ENCODE data around the gene GSTT4. TPM values are rescaled to one million over a fixed set of nuclear protein-coding genes. Genes with fewer than 3 reads are reported as not detected.

The GSTT4 gene
- total and polyA plus RNA-seq, 2 experiments from 2014 or later, result not detected

DNA sequence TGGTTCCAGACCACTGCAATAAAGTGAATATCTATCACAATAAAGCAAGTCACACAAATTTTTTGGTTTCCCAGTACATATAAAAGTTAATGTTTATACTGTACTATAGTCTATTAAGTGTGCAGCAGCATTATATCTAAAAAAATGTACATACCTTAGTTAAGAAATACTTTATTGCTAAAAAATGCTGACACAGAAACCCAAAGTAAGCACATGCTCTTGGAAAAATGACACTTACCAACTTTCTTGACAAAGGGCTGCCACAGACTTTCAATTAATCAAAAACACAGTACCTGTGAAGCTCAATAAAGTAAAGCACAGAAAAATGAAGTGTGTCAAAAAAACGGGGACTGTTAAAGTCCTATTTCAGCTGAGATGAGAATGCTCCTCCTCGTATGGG is 22.7 kb upstream of the GSTT4 start:
- Histone ChIP-seq H3K4me2 (no peak overlapping the region), H3K4me1 (ENCODE audit: insufficient read depth) (no peaks in the 10 kb centered on the region), H4K20me1 (ENCODE audit: insufficient read depth, poor library complexity, severe bottlenecking) (peaks cover 6% of the 10 kb centered on the region), H3K36me3 (replicated peaks; ENCODE audit: insufficient read depth, low read depth) (no peaks in the 10 kb centered on the region), H2AFZ (no peak overlapping the region), H3K27me3 (no peaks in the 10 kb centered on the region), H3K9me2 (replicated peaks; ENCODE audit: insufficient read depth) (no peaks in the 10 kb centered on the region), H3K27ac (no peak overlapping the region), H3K79me2 (peaks cover 100% of the 10 kb centered on the region), H3K4me3 (no peak overlapping the region), H3K9me3 (ENCODE audit: low read depth) (no peaks in the 10 kb centered on the region)
- no peak for TF ChIP-seq EZH2 (IDR thresholded peaks at IDR 0.05; ENCODE audit: borderline replicate concordance)
- no peak for TF ChIP-seq EZH2phosphoT487 (IDR thresholded peaks at IDR 0.05; ENCODE audit: low read depth, severe bottlenecking, unreplicated experiment)
- TF ChIP-seq, protein P1, sequence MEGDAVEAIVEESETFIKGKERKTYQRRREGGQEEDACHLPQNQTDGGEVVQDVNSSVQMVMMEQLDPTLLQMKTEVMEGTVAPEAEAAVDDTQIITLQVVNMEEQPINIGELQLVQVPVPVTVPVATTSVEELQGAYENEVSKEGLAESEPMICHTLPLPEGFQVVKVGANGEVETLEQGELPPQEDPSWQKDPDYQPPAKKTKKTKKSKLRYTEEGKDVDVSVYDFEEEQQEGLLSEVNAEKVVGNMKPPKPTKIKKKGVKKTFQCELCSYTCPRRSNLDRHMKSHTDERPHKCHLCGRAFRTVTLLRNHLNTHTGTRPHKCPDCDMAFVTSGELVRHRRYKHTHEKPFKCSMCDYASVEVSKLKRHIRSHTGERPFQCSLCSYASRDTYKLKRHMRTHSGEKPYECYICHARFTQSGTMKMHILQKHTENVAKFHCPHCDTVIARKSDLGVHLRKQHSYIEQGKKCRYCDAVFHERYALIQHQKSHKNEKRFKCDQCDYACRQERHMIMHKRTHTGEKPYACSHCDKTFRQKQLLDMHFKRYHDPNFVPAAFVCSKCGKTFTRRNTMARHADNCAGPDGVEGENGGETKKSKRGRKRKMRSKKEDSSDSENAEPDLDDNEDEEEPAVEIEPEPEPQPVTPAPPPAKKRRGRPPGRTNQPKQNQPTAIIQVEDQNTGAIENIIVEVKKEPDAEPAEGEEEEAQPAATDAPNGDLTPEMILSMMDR (IDR thresholded peaks at IDR 0.05; ENCODE audit: poor library complexity), result no peak
- no peak for DNase-seq (ENCODE audit: low spot score)
- WGBS (ENCODE audit: low lambda C conversion rate, missing lambda C conversion rate), result 86% methylated on average over 2 of the region's 2 CpGs

DNA sequence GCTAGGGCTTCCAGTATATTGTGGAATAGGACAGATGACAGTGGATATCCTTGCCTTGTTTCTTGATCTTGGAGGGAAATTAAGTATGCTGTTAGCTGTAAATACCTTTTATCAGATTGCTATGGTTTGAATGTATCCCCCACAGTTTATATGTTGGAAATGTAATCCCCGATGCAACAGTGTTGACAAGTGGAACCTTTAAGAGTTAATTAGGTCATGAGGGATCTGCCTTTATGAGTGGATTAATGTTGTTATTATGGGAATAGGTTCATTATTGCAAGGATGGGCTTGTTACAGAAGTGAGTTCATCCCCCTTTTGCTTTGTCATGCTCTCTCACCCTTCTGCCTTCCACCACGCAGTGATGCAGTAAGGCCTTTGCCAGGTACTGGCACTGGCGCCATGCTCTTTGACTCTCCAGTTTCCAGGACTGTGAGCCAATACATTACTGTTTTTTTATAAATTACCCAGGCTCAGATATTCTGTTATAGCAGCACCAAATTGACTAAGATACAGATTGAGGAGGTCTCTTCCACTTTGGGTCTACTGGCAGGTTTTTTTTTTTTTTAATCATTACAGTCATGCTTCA is 22.2 kb upstream of the GSTT4 start:
- Histone ChIP-seq H3K79me2 (peaks cover 100% of the 10 kb centered on the region), H3K9me2 (replicated peaks; ENCODE audit: insufficient read depth) (no peaks in the 10 kb centered on the region), H4K20me1 (ENCODE audit: insufficient read depth, poor library complexity, severe bottlenecking) (peaks cover 5% of the 10 kb centered on the region), H3K36me3 (replicated peaks; ENCODE audit: insufficient read depth, low read depth) (no peaks in the 10 kb centered on the region), H3K4me2 (no peak overlapping the region), H3K4me1 (ENCODE audit: insufficient read depth) (no peaks in the 10 kb centered on the region), H3K27ac (no peak overlapping the region), H3K9me3 (ENCODE audit: low read depth) (no peaks in the 10 kb centered on the region), H3K27me3 (no peaks in the 10 kb centered on the region), H3K4me3 (no peak overlapping the region), H2AFZ (no peak overlapping the region)
- no peak for DNase-seq (ENCODE audit: low spot score)
- 86% methylated on average over 3 of the region's 3 CpGs for WGBS (ENCODE audit: low lambda C conversion rate, missing lambda C conversion rate)
- TF ChIP-seq EZH2phosphoT487 (IDR thresholded peaks at IDR 0.05; ENCODE audit: low read depth, severe bottlenecking, unreplicated experiment), result no peak
- TF ChIP-seq, protein P1 (IDR thresholded peaks at IDR 0.05; ENCODE audit: poor library complexity), result no peak
- TF ChIP-seq EZH2 (IDR thresholded peaks at IDR 0.05; ENCODE audit: borderline replicate concordance), result no peak

DNA sequence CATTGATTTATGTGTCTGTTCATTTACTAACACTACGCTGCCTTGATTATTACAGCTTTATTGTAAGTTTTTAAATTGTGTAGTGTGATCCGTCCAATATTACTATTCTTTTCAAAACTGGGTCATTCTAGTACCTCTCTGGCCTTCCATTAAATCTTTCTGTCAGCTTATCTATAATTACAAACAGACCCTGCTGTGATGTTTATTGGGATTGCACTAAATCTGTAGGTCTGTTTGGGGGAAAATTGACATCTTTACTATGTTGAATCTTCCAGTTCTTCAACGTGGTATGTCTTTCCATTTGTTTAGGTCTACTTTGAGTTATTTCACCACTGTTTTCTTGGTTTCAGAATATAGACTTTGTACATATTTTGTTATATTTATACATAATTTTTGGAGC is 21.5 kb upstream of the GSTT4 start:
- no peak for DNase-seq (ENCODE audit: low spot score)
- Histone ChIP-seq H3K79me2 (peaks cover 99% of the 10 kb centered on the region), H3K4me3 (no peak overlapping the region), H3K36me3 (replicated peaks; ENCODE audit: insufficient read depth, low read depth) (no peaks in the 10 kb centered on the region), H3K27ac (no peak overlapping the region), H3K9me3 (ENCODE audit: low read depth) (no peaks in the 10 kb centered on the region), H3K9me2 (replicated peaks; ENCODE audit: insufficient read depth) (no peaks in the 10 kb centered on the region), H3K4me2 (no peak overlapping the region), H3K27me3 (no peaks in the 10 kb centered on the region), H4K20me1 (ENCODE audit: insufficient read depth, poor library complexity, severe bottlenecking) (peaks cover 5% of the 10 kb centered on the region), H3K4me1 (ENCODE audit: insufficient read depth) (no peaks in the 10 kb centered on the region), H2AFZ (no peak overlapping the region)
- TF ChIP-seq, protein P1 (IDR thresholded peaks at IDR 0.05; ENCODE audit: poor library complexity), result no peak
- TF ChIP-seq EZH2 (IDR thresholded peaks at IDR 0.05; ENCODE audit: borderline replicate concordance) (no peak), EZH2phosphoT487 (IDR thresholded peaks at IDR 0.05; ENCODE audit: low read depth, severe bottlenecking, unreplicated experiment) (no peak)
- 61% methylated on average over 3 of the region's 3 CpGs for WGBS (ENCODE audit: low lambda C conversion rate, missing lambda C conversion rate)

Measured in hepatocyte (in vitro differentiated cells).